ENCODE results near the gene AUH. TPM values are rescaled to one million over a fixed set of nuclear protein-coding genes. Genes with fewer than 3 reads are reported as not detected.

Gene AUH
- total RNA-seq, 2 experiments from 2014 or later = 16.9 to 24.5 TPM

- H3K9me2 ChIP-seq (ENCODE audit: insufficient read depth, low read length) = no peaks in the 10 kb centered on the region
- ChIA-PET POLR2A (interaction anchor here (0.6 to 1.9 kb wide), 9 partner anchors 10 to 992 kb away, joined by 3 to 19 read pairs (median 3); no protein-coding TSS in a partner anchor), CTCF (ENCODE audit: unreplicated experiment) (interaction anchor here (0.5 kb wide), 1 partner anchor 227 kb away, joined by 4 read pairs; no protein-coding TSS in a partner anchor)
- no peak for TF ChIP-seq EZH2phosphoT487 (IDR thresholded peaks at IDR 0.05; ENCODE audit: borderline replicate concordance, low read depth, low read length)
- TF ChIP-seq, protein P1, sequence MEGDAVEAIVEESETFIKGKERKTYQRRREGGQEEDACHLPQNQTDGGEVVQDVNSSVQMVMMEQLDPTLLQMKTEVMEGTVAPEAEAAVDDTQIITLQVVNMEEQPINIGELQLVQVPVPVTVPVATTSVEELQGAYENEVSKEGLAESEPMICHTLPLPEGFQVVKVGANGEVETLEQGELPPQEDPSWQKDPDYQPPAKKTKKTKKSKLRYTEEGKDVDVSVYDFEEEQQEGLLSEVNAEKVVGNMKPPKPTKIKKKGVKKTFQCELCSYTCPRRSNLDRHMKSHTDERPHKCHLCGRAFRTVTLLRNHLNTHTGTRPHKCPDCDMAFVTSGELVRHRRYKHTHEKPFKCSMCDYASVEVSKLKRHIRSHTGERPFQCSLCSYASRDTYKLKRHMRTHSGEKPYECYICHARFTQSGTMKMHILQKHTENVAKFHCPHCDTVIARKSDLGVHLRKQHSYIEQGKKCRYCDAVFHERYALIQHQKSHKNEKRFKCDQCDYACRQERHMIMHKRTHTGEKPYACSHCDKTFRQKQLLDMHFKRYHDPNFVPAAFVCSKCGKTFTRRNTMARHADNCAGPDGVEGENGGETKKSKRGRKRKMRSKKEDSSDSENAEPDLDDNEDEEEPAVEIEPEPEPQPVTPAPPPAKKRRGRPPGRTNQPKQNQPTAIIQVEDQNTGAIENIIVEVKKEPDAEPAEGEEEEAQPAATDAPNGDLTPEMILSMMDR (conservative IDR thresholded peaks at IDR 0.05; ENCODE audit: low read length) = no peak
- no peaks in the 10 kb centered on the region; the same call in 1 of the 2 replicates for H3K36me3 ChIP-seq (ENCODE audit: insufficient read depth, low read length)
- intact Hi-C loops (cut with micrococcal nuclease; ENCODE audit: unreplicated experiment) = loop anchor here (1.0 to 5.0 kb wide), 5 partner anchors 16 to 234 kb away; partner anchors contain the start of gene AUH
- no TSS peak for BruUV-seq (replicated peaks)
- peak overlapping the region; percentile 61 for H3K4me2 ChIP-seq (ENCODE audit: low read length)
- no peaks in the 10 kb centered on the region for H4K20me1 ChIP-seq (ENCODE audit: insufficient read depth, low read length)
- H3K9me3 ChIP-seq (ENCODE audit: low read length) = no peaks in the 10 kb centered on the region
- H3K27ac ChIP-seq (ENCODE audit: low read depth, low read length, poor library complexity, severe bottlenecking) = peak overlapping the region; percentile 85
- peak; percentile 62 for DNase-seq (ENCODE audit: low spot score)
- H2AFZ ChIP-seq (ENCODE audit: low read length) = peak overlapping the region; percentile 70; the same call in 1 of the 2 replicates
- H3K4me1 ChIP-seq (ENCODE audit: insufficient read depth, low read length, poor library complexity, severe bottlenecking) = peaks cover 40% of the 10 kb centered on the region
- no peaks in the 10 kb centered on the region for H3K79me2 ChIP-seq (ENCODE audit: insufficient read depth, low read depth, low read length)
- H3K4me3 ChIP-seq (ENCODE audit: low read depth, low read length, poor library complexity, severe bottlenecking) = peak overlapping the region; percentile 52
These were observed 169.2 kb downstream of the AUH start for GRCh38 chr9:91192381-91193086.

DNA sequence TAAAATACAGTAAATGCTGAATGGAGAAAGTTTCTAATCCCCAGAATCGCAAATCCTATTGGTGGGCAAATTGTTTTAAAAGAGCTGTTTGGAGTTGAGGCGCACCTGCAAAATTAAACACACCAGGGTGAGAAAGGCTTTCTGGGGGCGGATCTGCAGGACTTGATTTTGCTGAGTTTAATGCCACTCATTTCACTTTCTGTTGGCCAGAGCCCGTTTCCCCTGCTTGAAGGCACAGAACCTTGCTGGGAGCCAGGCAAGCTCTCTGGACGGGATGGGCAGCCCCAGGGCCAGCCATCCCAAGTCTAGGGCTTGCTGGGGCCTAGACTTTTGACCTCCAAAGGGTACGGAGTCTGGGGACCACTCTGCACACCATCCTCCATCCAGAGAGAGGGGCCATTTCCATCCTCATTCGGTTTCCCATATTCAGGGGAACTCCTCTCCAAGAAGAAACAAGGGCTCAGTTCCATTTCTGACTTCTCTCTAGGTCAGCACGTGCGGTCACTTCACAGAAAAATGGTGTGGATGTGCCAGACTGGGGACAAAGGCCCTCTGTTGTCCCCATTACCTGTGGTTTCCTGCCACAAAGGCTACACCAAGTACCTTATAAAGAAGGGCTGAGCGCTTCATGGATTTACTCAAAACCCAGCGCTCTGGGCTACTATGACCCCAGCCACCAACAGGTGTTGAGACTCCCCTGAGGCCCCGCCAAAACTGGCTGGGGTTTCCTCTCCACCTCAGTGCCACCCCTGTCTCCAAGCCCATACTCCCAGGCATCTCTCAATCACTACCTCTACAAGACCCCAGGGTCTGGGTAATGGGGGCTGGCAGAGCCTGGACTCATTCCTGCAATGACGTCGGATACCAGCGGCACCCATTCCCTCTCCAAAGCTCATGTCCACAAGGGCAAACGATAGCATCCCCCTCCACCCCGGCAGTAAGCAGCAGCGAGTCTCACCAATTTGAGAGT, 170.0 kb downstream of the AUH start:
- CTCF ChIA-PET (ENCODE audit: unreplicated experiment) = no interaction called here
- Histone ChIP-seq H3K4me1 (ENCODE audit: insufficient read depth, low read length, poor library complexity, severe bottlenecking) (peaks cover 44% of the 10 kb centered on the region), H4K20me1 (ENCODE audit: insufficient read depth, low read length) (no peaks in the 10 kb centered on the region), H3K27ac (ENCODE audit: low read depth, low read length, poor library complexity, severe bottlenecking) (peak overlapping the region; percentile 85), H3K9me3 (ENCODE audit: low read length) (no peaks in the 10 kb centered on the region), H3K4me2 (ENCODE audit: low read length) (peak overlapping the region; percentile 61), H3K79me2 (ENCODE audit: insufficient read depth, low read depth, low read length) (no peaks in the 10 kb centered on the region), H2AFZ (ENCODE audit: low read length) (peak overlapping the region; percentile 40; the same call in 1 of the 2 replicates), H3K4me3 (ENCODE audit: low read depth, low read length, poor library complexity, severe bottlenecking) (peak overlapping the region; percentile 34), H3K36me3 (ENCODE audit: insufficient read depth, low read length) (no peaks in the 10 kb centered on the region; the same call in 1 of the 2 replicates), H3K9me2 (ENCODE audit: insufficient read depth, low read length) (no peaks in the 10 kb centered on the region)
- peak; percentile 89 for DNase-seq (ENCODE audit: low spot score)
- intact Hi-C loops (cut with micrococcal nuclease; ENCODE audit: unreplicated experiment) = loop anchor here (1.0 to 5.0 kb wide), 5 partner anchors 17 to 235 kb away; partner anchors contain the start of gene AUH
- TF ChIP-seq, protein P1 (conservative IDR thresholded peaks at IDR 0.05; ENCODE audit: low read length) = no peak
- TF ChIP-seq EZH2phosphoT487 (IDR thresholded peaks at IDR 0.05; ENCODE audit: borderline replicate concordance, low read depth, low read length) = no peak
- BruUV-seq (replicated peaks) = no TSS peak
- POLR2A ChIA-PET = interaction anchor here (0.6 to 1.9 kb wide), 9 partner anchors 9 to 991 kb away, joined by 3 to 19 read pairs (median 3); no protein-coding TSS in a partner anchor
